Medulla oblongata (tissue), 1 donor: ENCODE results near the gene UPP1.
"Not testable (repeated sequence)": the region's sequence is repeated elsewhere in the genome, so short reads cannot be mapped to it uniquely, and the experiment has no call there.

Experiments
- DNase-seq: peaks from one replicate; pipeline ENCODE4 v3.0.0-alpha.2; 2015; ENCODE audit errors: extremely low spot score

Gene UPP1

GRCh38 chr7:48111596-48111995 lies 22.5 kb downstream of the UPP1 start:
- DNase-seq, result no peak

- DNase-seq, result no peak
These were observed 23.5 kb downstream of the UPP1 start for GRCh38 chr7:48112401-48113165.

- DNase-seq, result no peak
These were observed 24.2 kb downstream of the UPP1 start for GRCh38 chr7:48113275-48113674.

- DNase-seq, result no peak
These were observed 25.1 kb downstream of the UPP1 start for GRCh38 chr7:48114115-48114514.

GRCh38 chr7:48114589-48114988 lies 25.5 kb downstream of the UPP1 start:
- DNase-seq, result no peak

- DNase-seq, result no peak
These were observed 27.0 kb downstream of the UPP1 start for GRCh38 chr7:48116043-48116442.

- DNase-seq, result no peak
These were observed 29.0 kb downstream of the UPP1 start for GRCh38 chr7:48118041-48118440.

GRCh38 chr7:48120536-48120935 lies 31.5 kb downstream of the UPP1 start:
- not testable (repeated sequence) for DNase-seq

- no peak for DNase-seq
These were observed 37.0 kb downstream of the UPP1 start for GRCh38 chr7:48126037-48126436.

GRCh38 chr7:48130658-48131108 lies 41.6 kb downstream of the UPP1 start:
- DNase-seq, result no peak

GRCh38 chr7:48132792-48133191 lies 43.7 kb downstream of the UPP1 start:
- no peak for DNase-seq

- no peak for DNase-seq
These were observed 50.4 kb downstream of the UPP1 start for GRCh38 chr7:48139459-48139858.

- no peak for DNase-seq
These were observed 51.1 kb downstream of the UPP1 start for GRCh38 chr7:48140001-48140681.

GRCh38 chr7:48141521-48141920 lies 52.5 kb downstream of the UPP1 start:
- DNase-seq, result no peak

- DNase-seq, result no peak
These were observed 55.3 kb downstream of the UPP1 start for GRCh38 chr7:48144291-48144768.

- no peak for DNase-seq
These were observed 58.1 kb downstream of the UPP1 start for GRCh38 chr7:48147078-48147591.

GRCh38 chr7:48147690-48148089 lies 58.6 kb downstream of the UPP1 start:
- not testable (repeated sequence) for DNase-seq

- DNase-seq, result no peak
These were observed 59.2 kb downstream of the UPP1 start for GRCh38 chr7:48148311-48148710.

- no peak for DNase-seq
These were observed 60.0 kb downstream of the UPP1 start for GRCh38 chr7:48149058-48149457.

GRCh38 chr7:48150086-48150485 lies 61.0 kb downstream of the UPP1 start:
- DNase-seq, result no peak

- DNase-seq, result no peak
These were observed 65.8 kb downstream of the UPP1 start for GRCh38 chr7:48154792-48155413.
